GM18526 (cell line): ENCODE data around the gene LAPTM4A.

Source experiments
- POLR2A ChIP-seq: IDR thresholded peaks from 3 replicates; pipeline ENCODE4 v1.6.1; 2011; ENCODE audit not compliant: insufficient read length; ENCODE audit errors: extremely low read depth

Gene LAPTM4A

DNA sequence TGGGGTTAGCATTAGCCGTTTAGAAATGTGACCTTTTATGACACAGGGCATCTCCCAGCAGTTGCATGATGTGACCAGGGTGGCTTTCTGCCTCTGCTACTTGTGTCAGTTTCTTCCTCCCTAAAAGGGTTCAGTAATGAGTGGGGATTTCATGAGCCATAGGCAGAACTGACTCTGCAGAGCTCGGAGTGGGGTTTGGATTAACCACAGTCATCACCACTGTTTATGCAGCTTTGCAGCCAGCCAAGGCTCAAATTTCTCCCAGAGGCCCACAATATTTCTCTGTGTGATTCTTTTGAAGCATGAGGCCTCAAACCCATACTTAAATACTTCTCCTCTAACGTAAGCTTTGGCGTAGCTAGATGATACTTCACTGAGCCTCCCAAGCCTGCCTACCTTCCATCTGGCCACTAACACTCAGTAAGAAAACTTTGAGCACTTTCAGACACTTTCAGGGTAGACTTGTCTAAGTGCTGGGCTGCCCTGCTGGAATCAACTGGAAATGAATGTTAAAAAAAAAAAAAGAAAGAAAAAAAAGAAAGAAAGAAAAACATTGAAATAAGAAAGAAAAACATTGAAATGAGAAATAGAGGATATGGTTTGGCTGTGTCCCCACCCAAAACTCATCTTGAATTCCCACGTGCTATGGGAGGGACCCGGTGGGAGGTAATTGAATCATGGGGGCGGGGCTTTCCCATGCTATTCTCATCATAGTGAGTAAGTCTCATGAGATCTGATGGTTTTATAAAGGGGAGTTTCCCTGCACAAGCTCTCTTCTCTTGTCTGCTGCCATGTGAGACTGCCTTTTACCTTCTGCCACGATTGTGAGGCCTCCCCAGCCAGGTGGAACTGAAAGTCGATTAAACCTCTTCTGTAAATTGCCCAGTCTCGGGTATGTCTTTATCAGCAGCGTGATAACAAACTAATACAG is 11.5 kb upstream of the LAPTM4A start:
- no peak for TF ChIP-seq POLR2A

DNA sequence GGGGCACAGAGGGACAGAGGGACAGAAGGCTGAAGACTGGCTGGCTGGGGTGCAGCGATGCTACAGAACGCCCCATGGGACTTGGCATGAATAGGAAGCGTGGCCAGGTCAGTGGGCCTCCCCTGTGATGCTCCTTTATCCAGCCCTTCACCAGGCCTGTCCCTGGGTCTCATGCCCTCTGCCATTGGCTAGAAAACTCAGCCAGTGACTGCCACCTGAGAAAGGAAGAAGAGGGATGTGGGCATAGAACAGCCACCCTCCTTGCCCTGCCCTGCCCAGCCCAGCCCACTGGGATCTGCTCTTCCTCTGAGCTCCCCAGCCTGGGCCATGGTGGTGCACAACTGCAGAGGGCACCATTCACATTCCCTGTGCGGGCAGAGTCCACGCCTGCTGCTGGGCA is 10.5 kb upstream of the LAPTM4A start:
- TF ChIP-seq POLR2A, result no peak

DNA sequence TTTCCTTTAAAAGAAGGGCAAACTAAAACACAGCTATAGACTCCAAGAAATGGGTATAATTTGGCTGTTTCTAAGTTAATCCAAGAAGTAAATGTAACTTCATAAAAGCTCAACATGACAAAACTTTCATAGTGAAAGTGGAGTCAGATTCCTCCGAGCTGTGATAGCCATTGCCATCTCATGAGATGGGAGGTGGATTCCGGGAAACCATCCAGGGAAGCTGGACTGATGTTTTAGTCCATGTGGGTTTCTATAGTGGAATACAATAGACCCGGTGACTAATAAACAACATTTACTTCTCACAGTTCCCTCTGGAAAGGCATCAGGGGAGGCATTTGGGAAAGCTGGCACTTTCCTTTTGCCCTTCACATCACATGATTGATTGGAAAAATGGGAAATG is 10.0 kb upstream of the LAPTM4A start:
- TF ChIP-seq POLR2A, result no peak

DNA sequence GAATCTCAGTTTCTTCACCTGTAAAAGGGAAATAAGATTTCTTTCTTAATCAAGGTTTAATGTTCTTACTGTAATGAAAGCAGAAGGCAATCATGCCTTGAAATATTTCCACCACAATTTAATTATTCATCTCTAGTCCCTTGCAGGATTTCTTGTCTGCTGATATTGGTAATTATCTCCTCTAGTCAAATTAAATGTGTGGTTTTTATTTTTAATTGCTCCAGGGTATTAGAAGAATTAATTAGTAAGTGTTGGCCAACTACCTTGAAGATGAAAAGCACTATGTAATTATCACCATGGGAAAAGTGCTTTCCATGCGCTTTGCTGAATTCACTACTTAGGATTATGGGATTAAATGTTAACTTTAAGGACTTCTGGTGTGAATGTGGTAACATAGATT is 8.7 kb upstream of the LAPTM4A start:
- TF ChIP-seq POLR2A, result no peak

DNA sequence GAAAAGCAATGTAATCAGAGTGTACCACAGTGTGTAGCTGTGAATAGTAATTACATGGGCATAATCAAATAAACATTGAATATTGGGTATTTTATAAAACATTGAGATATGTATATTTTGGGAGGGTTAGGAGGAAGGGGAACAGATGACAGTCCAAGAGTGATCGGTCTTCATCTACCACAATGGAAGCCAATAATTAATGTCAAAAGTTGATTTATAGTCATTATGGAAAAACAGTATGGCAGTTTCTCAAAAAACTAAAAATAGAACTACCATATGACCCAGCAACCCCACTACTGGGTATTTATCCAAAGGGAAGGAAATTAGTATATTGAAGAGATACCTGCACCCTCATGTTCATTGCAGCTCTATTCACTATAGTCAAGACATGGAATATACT is 5.8 kb upstream of the LAPTM4A start:
- TF ChIP-seq POLR2A, result no peak

DNA sequence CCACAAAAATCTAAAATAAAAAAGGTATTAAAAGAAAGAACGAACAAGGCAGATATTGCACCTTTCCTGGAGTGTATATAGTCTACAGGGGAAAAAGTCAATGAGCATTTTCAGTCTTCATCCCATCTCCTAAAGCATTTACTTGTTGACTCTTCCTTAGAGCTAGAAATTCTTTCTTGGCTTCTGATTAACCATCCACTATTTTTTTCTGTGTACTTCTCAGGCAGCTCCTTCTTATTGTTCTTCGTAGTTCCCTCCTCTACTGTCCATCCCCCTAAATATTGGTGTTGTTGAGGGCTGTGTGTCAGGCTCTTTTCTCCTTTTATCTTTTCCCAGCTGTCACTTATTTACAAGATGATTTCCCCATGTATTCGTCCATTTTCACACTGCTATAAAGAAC is 3.5 kb upstream of the LAPTM4A start:
- TF ChIP-seq POLR2A, result no peak

DNA sequence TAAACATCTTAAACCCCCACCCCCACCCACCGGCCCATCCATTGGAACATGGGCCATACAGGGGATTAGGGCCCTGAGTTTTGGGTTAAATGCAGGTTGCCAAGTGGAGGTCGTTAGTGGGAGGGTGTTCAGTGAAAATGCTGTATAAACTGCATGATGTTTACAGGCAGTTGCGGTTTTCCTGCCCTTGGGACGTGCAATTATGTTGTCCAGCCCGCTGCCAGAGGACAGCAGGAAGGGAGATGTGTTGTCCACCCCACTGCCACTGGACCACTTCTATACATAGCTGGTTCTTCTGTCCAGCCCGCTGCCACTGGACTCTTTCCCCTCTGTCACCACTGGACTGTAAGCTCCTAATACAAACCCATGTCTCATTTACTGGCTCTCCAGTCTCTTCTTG is 2.7 kb upstream of the LAPTM4A start:
- no peak for TF ChIP-seq POLR2A

DNA sequence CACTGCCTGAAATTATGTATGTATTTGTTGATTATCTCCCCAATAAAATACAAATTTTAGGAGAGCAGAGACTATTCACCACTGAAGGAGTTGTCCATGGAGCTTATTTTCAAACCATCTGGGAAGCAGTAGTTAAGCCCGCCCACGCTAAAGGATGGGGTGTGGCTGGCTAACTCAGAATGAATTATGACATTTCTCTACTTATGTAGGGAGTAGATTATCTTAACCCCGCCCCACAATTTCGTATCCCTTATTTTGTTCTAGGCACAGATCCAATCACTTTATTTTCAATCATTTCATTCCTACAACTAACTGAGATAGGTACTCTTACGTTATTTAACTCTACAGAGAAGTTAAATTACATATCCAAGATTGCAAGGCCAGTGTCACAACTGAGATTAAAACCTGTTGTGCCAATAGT is 1.4 kb upstream of the LAPTM4A start:
- TF ChIP-seq POLR2A, result no peak

DNA sequence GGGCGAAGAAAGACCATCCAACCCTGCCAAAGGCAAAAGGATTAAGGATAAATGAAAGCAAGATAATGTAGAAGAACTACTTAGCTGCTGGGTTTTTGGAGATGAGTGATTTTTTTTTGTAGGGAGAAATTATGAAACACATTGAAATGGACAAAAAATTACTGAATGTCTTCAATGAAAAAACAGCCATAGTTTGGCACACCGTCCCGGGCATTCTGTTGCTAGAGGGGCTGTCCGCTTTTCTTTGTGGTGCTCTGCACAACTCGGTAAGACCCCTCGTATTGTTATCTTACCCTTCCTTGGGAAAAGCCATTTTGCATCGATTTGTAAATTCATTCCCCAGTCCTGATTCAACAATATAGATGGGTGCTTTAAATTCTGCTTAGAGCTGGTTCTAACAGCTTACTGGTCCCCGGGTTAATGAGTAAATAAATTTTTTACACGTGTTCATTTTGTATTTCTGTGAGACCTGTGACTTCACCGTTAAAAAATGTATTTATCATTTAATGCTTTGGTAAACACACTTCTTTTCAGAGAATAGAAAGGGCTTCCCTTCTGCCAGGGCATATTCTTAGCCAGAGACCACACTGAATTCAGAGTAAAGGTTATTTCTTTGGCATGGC is 912 bp upstream of the LAPTM4A start:
- TF ChIP-seq POLR2A, result no peak

DNA sequence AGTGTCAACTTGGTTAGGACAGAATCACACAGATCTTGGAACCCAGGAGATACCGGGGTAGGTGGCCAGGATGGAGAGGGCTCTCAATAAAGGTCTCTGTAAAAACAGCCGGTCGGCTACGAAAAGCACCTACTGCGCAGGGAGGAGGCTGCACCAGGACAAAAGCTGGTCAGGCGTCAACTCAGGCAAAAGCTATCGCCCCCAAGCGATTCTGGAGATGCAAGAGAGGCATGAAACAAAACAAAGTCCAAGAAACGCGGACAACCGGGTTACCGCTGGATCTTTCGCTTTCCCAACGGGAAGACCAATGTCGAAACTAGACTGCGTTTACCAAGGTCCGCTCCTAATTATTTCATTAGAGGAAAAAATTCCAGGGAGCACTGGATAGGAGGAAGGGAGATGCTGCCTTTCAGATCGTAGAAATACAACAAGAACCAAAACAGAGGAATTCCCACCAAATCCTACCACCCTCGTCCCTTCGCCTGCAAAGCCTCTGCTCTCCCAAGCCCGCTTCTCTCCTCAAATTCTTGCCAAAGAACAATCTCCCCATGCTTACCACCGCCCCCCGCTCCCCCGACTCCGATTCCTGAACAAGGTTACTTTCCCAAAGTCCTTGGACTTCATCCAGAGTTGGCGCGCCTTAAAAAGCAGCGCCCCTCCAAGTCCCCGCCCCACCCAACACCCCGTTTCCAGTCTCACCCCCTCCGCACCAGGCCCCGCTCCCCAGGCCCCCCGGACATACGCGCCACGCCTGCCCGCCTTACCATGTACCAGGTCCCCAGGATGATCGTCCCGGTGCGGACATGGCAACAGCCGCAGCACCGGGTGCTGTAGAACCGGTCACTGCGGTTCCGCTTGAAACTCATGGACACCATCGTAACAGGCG is 539 bp downstream of the LAPTM4A start:
- TF ChIP-seq POLR2A, result no peak

DNA sequence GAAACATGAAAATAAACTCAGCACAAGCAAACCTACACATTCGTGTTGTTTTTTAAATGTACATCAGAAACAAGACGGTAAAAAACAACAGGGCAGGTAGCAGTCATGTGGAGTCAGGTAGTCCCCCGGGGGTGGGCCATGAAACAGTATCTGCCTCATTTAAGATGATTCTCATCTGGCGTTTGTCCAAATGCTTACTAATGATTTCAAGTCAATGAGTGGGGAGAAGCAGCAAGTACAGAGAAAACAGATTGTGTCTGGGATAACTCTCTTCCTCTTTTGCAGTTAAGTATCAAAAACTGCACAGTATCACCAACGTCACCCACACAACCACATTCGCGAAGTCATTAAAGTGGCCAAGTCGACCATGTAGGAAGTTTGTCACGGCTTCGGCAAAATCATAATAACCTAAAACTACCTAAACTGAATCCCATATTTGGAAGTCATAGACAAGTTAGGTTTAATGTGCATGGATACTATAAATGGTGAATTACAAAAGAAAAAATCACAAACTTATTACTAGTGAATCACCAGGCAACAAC is 1.3 kb downstream of the LAPTM4A start:
- no peak for TF ChIP-seq POLR2A

DNA sequence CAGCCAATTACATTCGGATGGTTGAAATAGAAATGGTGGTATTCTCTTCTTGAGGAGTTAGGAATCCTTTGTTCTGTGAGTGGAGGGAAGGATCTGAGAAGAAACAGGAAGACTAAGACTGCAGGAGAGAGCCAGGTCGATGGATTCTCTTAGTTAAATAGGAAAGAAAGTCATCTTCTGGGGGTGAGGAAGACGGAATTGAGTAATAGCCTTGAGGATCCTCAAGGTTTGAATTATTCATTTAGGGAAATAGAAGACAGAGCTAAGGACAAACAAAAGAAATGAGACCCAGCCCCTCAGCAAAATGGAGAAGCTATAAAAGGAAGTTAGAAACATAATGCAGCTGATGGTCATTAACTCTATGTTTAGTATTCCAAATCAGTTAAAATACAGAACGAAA is 1.8 kb downstream of the LAPTM4A start:
- TF ChIP-seq POLR2A, result no peak

DNA sequence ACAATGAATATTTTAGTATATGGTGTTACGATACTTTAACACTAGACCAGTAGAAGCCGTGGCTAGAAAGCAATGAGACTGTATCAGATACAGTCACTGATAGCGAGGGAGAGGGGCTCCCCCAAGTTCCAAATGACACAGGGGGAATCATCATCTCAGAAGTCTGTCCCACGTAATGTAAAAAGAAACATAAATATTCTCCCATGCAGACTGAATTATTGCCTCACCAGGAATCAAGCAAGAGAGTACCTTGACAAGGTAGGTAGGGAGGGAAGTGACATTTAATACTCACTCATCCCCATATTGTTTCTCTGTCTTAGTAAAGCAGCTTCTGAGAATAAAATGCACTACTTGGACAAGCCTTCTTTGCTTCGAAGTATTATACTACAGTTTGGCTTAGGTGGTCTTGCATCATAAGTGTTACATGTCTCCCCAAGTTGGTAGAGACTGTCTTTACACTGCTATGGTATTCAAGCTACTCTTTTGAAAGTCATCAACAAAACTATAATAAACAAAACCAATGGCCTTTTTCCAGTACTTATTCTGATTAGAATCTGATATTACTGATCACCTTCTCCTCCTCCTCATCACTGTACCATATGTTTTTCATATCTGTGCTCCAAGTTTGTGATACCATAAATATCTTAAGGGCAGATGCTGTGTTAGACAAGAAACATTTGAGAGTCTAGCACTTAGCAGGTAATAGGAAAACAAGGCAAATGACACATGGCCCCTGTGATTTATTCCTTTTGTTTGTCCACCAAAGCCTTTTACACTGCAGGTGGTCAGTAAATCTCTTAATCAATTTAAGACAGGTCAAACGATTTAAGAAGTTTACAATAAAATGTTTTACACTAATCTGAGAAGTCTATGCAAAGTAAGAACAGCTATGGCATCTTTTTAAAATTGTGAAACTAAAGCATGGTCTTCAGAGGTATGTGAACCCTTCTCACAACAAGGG is 2.7 kb downstream of the LAPTM4A start:
- TF ChIP-seq POLR2A, result no peak

DNA sequence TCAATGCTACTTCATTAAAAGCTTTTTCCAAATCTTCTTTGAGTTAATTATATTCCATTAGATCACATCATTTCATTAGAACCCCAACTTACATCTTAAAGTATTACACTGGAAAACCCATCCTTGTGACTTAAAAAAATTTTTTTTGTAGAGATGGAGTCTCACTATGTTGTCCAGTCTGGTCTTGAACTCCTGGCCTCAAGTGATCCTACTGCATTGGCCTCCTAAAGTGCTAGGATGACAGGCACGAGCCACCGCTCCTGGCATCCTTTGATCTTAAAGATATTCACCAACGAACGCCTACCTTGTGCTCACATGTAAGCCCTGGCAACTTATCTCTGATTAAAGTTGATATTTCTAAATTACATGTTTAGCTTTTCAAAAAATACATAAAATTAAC is 6.7 kb downstream of the LAPTM4A start:
- TF ChIP-seq POLR2A, result no peak
